CD14-positive monocyte (primary cell): Measurements from ENCODE around the gene USP54. TPM values are rescaled to one million over a fixed set of nuclear protein-coding genes. Genes with fewer than 3 reads are reported as not detected.

ENCODE experiments used
- DNase-seq, 3 donors: peaks; one replicate each; pipeline ENCODE4 v3.0.0-alpha.2; 2011 to 2022
- H2AFZ ChIP-seq: 2 replicates; pipeline ENCODE4 v1.6.0; 2012; ENCODE audit warnings: mild to moderate bottlenecking, low read depth, low read length, inconsistent platforms; ENCODE audit not compliant: insufficient read depth, poor library complexity, severe bottlenecking
- H3K27ac ChIP-seq, 2 donors: 1 replicate in 1 of 2; 2 replicates in 1 of 2; pipeline ENCODE4 v1.5.1; 2012 to 2013; ENCODE audit warnings: low read length in 2 of 2, control low read depth in 1 of 2, inconsistent platforms in 1 of 2, low read depth in 1 of 2, mild to moderate bottlenecking in 1 of 2
- H3K27me3 ChIP-seq, 2 donors: one replicate each; pipeline versions ENCODE4 v1.6.0 to v1.6.1; 2011 to 2013; ENCODE audit warnings: low read length in 2 of 2; ENCODE audit not compliant: control insufficient read depth in 2 of 2, insufficient read depth in 2 of 2
- H3K36me3 ChIP-seq, 2 donors: replicated peaks in 1 of 2; 1 replicate in 1 of 2; 2 replicates in 1 of 2; pipeline versions ENCODE4 v1.5.1 to v1.6.1; 2012 to 2013; ENCODE audit warnings: low read length in 2 of 2, control low read depth in 1 of 2, inconsistent platforms in 1 of 2, mild to moderate bottlenecking in 1 of 2; ENCODE audit not compliant: insufficient read depth in 2 of 2, control insufficient read depth in 1 of 2
- H3K4me1 ChIP-seq, 2 donors: 1 replicate in 1 of 2; 2 replicates in 1 of 2; pipeline versions ENCODE4 v1.5.1 to v1.6.1; 2012 to 2013; ENCODE audit warnings: low read length in 2 of 2, control low read depth in 1 of 2, inconsistent platforms in 1 of 2, mild to moderate bottlenecking in 1 of 2, moderate library complexity in 1 of 2; ENCODE audit not compliant: insufficient read depth in 2 of 2, control insufficient read depth in 1 of 2
- H3K4me2 ChIP-seq: replicated peaks from 2 replicates; pipeline ENCODE3; 2012; ENCODE audit warnings: low read length, moderate library complexity, mild to moderate bottlenecking; ENCODE audit not compliant: poor library complexity, severe bottlenecking; ENCODE audit errors: extremely low read depth
- H3K4me3 ChIP-seq, 3 experiments: fragments of 200-600 bp in 1 of 3; sonication (generic) in 1 of 3; replicated peaks in 1 of 3; 1 replicate in 2 of 3; 2 replicates in 1 of 3; pipeline ENCODE4 v1.5.1; 2011 to 2013; ENCODE audit warnings: low read length in 3 of 3, mild to moderate bottlenecking in 3 of 3, control low read depth in 2 of 3, low read depth in 2 of 3, inconsistent platforms in 1 of 3, moderate library complexity in 1 of 3
- H3K79me2 ChIP-seq: 2 replicates; pipeline ENCODE4 v1.6.0; 2012; ENCODE audit warnings: mild to moderate bottlenecking, control low read depth, inconsistent platforms, low read length, moderate library complexity; ENCODE audit not compliant: insufficient read depth
- H3K9ac ChIP-seq: 2 replicates; pipeline ENCODE4 v1.6.0; 2017; ENCODE audit warnings: low read length, mild to moderate bottlenecking; ENCODE audit not compliant: insufficient read depth, poor library complexity, severe bottlenecking
- H3K9me3 ChIP-seq, 2 donors: replicated peaks in 1 of 2; 1 replicate in 1 of 2; 2 replicates in 1 of 2; pipeline versions ENCODE4 v1.5.1 to v1.6.1; 2012 to 2013; ENCODE audit warnings: low read length in 2 of 2, control low read depth in 1 of 2; ENCODE audit not compliant: control insufficient read depth in 1 of 2, insufficient read depth in 1 of 2
- H4K20me1 ChIP-seq: 2 replicates; pipeline ENCODE4 v1.6.0; 2012; ENCODE audit warnings: mild to moderate bottlenecking, low read length, control low read depth, moderate library complexity; ENCODE audit not compliant: insufficient read depth
- H3K27ac Mint-ChIP-seq, 7 donors: one replicate each; pipeline ENCODE4 v1.8.0; 2020; ENCODE audit warnings: mild to moderate bottlenecking in 7 of 7, mixed read lengths in 7 of 7, moderate library complexity in 6 of 7, inconsistent platforms in 2 of 7
- H3K27me3 Mint-ChIP-seq, 3 donors: one replicate each; pipeline ENCODE4 v1.8.0; 2021 to 2022; ENCODE audit warnings: low read depth in 3 of 3, mild to moderate bottlenecking in 3 of 3, mixed read lengths in 3 of 3, moderate library complexity in 3 of 3, inconsistent platforms in 1 of 3
- H3K36me3 Mint-ChIP-seq, 2 donors: one replicate each; pipeline ENCODE4 v1.8.0; 2020; ENCODE audit warnings: mixed read lengths in 2 of 2, inconsistent platforms in 1 of 2, mild to moderate bottlenecking in 1 of 2
- H3K4me1 Mint-ChIP-seq: one replicate; pipeline ENCODE4 v1.8.0; 2020; ENCODE audit warnings: mild to moderate bottlenecking, mixed read lengths
- H3K4me3 Mint-ChIP-seq, 2 donors: one replicate each; pipeline ENCODE4 v1.8.0; 2020; ENCODE audit warnings: mild to moderate bottlenecking in 2 of 2, mixed read lengths in 2 of 2, moderate library complexity in 1 of 2
- H3K9me3 Mint-ChIP-seq, 7 donors: one replicate each; pipeline ENCODE4 v1.8.0; 2020 to 2022; ENCODE audit warnings: mixed read lengths in 7 of 7, mild to moderate bottlenecking in 6 of 7, moderate library complexity in 6 of 7, inconsistent platforms in 2 of 7
- CTCF ChIP-seq: fragments of 200-600 bp; IDR thresholded peaks from one replicate; pipeline ENCODE4 v1.8.0; 2022; ENCODE audit warnings: antibody characterized with exemption, mild to moderate bottlenecking
- WGBS: methylation state at CpG from one replicate; pipeline ENCODE4 v1.1.5; 2013; ENCODE audit warnings: missing lambda C conversion rate; ENCODE audit not compliant: insufficient coverage; 5-methylcytosine and 5-hydroxymethylcytosine counted together
- intact Hi-C, 2 donors: fragments of 100-400 bp; cut with micrococcal nuclease; formaldehyde crosslinking; loops; one replicate each; pipeline versions ENCODE4 v1.15.0 to v1.15.1; 2023
- polyA plus RNA-seq, 3 donors: library from polyadenylated mRNA; depleted of rRNA in 1 of 3; unstranded in 2 of 3; stranded (reverse) in 1 of 3; fragments of 300-500 nt in 2 of 3; fragments of >200 nt in 1 of 3; fragmentation: Illumina TruSeq in 2 of 3; gene quantifications; 1 replicate in 2 of 3; 2 replicates in 1 of 3; pipeline ENCODE4 v1.2.3, GENCODE V29; 2012 to 2021

Gene USP54
- polyA plus RNA-seq, 3 donors = 0.28 to 2.4 (median 0.55) TPM

GRCh38 chr10:73609116-73609515 lies 18.0 kb upstream of the USP54 start:
- intact Hi-C loops = no loop called here
- H3K4me3 Mint-ChIP-seq = no peak overlapping the region
- H3K36me3 Mint-ChIP-seq = no peaks in the 10 kb centered on the region

GRCh38 chr10:73601486-73601921 lies 10.4 kb upstream of the USP54 start:
- no peaks in the 10 kb centered on the region for H3K4me1 ChIP-seq
- H3K79me2 ChIP-seq = no peaks in the 10 kb centered on the region
- no peak overlapping the region for H3K4me3 Mint-ChIP-seq
- intact Hi-C loops = no loop called here
- H4K20me1 ChIP-seq = no peaks in the 10 kb centered on the region
- no peak overlapping the region for H3K27ac ChIP-seq
- no peaks in the 10 kb centered on the region for H3K36me3 Mint-ChIP-seq
- H3K27me3 Mint-ChIP-seq = no peaks in the 10 kb centered on the region
- no peak overlapping the region for H3K9ac ChIP-seq
- TF ChIP-seq CTCF = no peak
- WGBS = 69% methylated on average over 2 of the region's 3 CpGs
- H3K36me3 ChIP-seq = no peaks in the 10 kb centered on the region
- DNase-seq = no peak
- H3K27me3 ChIP-seq = no peaks in the 10 kb centered on the region
- H3K9me3 ChIP-seq = no peaks in the 10 kb centered on the region
- peaks cover 0 to 4% (median 0%) of the 10 kb centered on the region in 7 donors for H3K9me3 Mint-ChIP-seq
- no peak overlapping the region for H3K27ac Mint-ChIP-seq
- H3K4me2 ChIP-seq = no peak overlapping the region
- H2AFZ ChIP-seq = no peak overlapping the region
- H3K4me1 Mint-ChIP-seq = peaks cover 3% of the 10 kb centered on the region
- H3K4me3 ChIP-seq = no peak overlapping the region

More at GRCh38 chr10:73609116-73609515, 18.0 kb upstream of the USP54 start:
- Histone ChIP-seq H3K9me3 (no peaks in the 10 kb centered on the region), H3K9ac (no peak overlapping the region), H4K20me1 (no peaks in the 10 kb centered on the region), H2AFZ (no peak overlapping the region), H3K36me3 (no peaks in the 10 kb centered on the region), H3K79me2 (no peaks in the 10 kb centered on the region), H3K4me3 (no peak overlapping the region), H3K4me2 (no peak overlapping the region), H3K27me3 (no peaks in the 10 kb centered on the region), H3K27ac (no peak overlapping the region), H3K4me1 (no peaks in the 10 kb centered on the region)
- no peak for TF ChIP-seq CTCF
- Mint-ChIP-seq H3K4me1 (no peaks in the 10 kb centered on the region), H3K27me3 (no peaks in the 10 kb centered on the region), H3K27ac (peak overlapping the region in 1 of 7 donors; percentile 18), H3K9me3 (peaks cover 0 to 1% (median 0%) of the 10 kb centered on the region in 7 donors)
- 100% methylated on average over 1 of the region's 4 CpGs for WGBS
- DNase-seq = no peak
